G401 (cell line): ENCODE measurements around the gene DERA. TPM values are rescaled to one million over a fixed set of nuclear protein-coding genes. Genes with fewer than 3 reads are reported as not detected.
A peak's percentile ranks its signal among the peaks of the same experiment; 100 is the strongest.
"Not testable (repeated sequence)": the region's sequence is repeated elsewhere in the genome, so short reads cannot be mapped to it uniquely, and the experiment has no call there.

Experiments used
- DNase-seq: peaks from one replicate; pipeline ENCODE4 v3.0.0-alpha.2; 2015; ENCODE audit warnings: low spot score
- in situ Hi-C: cut with HindIII; loops from 2 replicates; pipeline ENCODE4 v1.10.0; 2016; ENCODE audit warnings: low sequenced_read_pairs, mixed read lengths
- total RNA-seq: library from RNA; depleted of rRNA; stranded (reverse); fragments of >200 nt; shearing (Covaris generic); gene quantifications from 2 replicates; pipeline ENCODE4 v1.2.3, GENCODE V29; 2014

Gene DERA
- total RNA-seq, 1 experiment from 2014 or later = 58.5 TPM

DNA sequence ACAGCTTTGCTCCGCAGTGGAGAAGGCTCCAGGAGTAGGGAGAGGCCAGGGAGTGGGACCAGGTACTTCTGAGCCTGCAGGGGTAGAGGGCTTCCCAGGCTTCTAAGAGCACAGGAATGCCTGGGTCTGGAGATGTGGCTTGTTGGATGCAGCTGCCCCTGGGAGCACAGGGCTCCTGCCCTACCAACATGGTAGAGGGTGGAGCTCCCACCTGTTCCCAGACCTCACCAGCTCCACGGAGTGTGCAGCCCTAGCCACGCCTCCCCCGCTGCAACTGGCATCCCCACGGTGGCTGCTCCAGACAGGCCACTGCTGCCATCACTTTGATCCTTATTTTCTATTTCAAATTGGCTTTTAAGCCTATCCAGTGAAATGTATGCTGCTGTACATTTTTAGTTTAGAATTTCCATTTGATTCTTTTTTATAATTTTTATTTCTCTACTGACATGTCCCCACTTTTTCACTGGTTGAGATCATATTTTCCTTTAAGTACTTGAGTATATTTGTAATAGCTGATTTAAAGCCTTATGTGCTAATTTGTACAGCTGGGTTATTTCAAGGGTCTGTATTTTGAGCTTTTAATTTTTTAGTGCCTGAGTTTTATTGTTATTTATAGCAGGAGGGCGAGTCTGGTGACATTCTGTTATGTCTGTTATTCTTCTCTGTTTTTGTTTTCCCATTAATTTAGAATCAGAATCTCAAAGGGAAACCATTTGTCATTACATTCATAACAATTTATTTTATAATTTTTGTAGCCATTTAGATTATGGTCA, 78.0 kb downstream of the DERA start:
- DNase-seq = no peak
- in situ Hi-C loops = no loop called here

DNA sequence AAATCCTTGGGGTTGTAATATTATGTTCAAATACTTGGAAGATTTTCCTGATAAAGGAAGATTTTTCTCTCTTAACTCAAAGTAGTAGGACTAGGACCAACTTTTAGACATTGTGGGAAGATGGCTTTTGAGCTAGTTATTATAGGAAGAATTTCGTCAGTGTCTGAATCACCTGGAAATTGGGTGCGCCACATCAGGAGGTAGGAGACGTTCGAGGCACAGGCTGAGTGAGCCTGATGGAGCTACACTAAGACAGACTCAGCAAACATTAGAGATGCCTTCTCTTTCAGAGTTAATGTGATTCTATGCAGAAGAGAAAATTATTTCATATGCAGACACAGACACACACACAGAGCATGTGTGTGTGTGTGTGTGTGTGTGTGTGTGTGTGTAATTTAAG, 84.7 kb downstream of the DERA start:
- in situ Hi-C loops = no loop called here
- no peak for DNase-seq

DNA sequence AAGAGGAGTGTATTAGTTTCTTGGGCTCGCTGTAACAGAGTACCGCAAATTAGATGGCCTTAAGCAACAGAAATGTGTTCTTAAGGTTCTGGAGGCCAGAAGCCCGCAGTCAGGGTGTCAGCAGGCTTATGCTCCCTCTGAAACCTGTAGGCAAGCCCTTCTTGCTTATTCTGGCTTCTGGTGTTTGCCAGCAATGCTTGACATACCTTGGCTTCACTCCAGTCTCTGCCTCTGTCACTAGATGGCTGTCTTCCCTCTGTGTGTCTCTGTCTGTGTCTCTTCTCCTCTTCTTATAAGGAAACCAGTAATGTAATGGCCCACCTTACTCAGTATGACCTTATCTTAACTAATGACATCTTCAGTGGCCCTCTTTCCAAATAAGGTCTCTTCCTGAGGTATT, 85.1 kb downstream of the DERA start:
- in situ Hi-C loops = no loop called here
- peak; percentile 60 for DNase-seq

DNA sequence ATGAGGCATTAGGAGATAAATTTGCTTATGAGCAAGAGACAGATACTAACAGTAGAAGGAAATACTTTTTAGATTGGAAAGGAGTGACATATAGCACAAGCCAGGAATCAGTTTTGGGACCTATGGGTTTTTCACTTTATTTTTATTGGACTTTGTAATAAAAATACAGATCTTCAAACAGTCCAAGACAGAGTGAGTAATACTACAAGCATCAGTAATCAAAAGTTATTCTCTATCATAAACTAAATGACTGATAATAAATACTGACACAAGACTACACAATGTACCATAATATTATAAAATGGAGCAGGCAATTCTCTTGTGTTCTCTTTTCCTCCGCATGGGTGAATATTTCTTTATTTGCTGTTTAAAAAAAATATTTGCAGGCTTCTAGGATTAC, 85.8 kb downstream of the DERA start:
- DNase-seq = no peak
- in situ Hi-C loops = no loop called here

DNA sequence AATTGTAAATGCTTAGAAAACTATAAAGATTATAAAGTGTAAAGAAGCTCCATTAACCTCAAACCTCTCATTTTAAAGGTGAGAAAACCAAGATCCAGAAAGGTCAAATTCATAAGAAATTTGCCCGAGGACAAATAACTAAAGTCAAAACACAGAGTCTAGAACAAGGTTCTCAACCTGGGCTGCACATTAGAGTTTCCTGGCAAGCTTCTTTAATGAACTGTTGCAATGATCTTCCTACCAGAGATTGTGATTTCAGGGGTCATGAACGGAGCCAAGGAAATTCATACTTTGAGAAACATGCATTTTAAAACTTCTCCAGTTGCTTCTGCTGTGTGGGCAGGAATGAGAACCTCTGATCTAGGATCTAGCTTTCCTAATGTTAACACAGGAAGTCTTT, 86.8 kb downstream of the DERA start:
- in situ Hi-C loops = no loop called here
- DNase-seq = no peak

DNA sequence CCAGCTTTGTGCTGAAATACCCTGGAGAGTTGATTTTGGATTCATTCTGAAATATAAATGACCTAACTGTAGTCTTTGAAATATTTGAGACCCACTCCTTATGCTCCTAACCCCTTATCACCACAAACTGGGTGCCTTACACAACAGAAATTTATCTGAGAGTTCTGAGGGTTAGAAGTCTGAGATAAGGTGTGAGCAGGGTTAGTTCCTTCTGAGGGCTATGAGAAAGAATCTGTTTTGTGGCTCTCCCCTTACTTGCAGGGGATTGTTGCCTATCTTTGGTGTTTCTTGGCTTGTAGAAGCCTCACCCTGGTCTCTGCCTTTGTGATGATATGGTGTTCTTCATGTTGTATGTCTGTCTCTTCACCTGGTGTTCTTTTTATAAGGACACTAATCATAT, 91.7 kb downstream of the DERA start:
- DNase-seq = no peak
- in situ Hi-C loops = no loop called here

DNA sequence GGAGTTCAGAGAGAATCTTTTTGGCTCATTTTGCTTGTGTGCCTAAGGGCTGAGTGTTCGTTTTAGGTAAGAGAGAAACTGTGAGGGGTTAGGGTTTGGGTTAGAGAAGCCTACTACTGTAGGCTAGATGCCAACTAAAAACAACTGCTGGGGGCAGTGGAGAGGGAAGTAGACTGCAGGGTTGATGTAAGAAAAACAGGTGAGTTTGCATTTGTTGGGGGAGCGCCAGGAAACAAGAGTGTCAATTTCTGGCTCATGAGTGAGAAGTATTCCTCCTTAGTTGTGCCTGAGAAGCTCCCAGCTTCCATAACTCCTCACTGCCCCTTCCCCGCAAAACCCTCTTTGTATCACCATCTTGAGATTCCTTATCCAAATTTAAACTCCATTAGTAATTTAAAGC, 92.3 kb downstream of the DERA start:
- DNase-seq = no peak
- in situ Hi-C loops = no loop called here

DNA sequence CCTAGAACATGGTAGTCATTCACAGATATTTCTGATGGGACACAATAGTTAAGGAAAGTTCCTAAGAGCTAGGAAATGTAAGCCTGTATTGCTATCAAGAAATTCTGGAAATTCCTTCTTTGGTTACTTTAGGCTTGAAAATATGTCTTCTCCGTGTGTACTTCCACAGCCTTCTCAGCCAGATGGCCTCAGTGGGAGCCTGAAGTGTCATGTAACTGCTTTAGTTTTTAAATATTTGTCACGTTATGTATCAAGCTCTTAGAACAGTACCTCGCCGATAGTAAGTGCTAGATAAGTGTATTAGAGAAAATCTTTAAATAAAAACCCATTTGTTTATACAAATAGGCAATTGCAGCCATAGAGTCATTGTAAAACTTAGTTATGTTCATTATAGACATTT, 95.6 kb downstream of the DERA start:
- in situ Hi-C loops = no loop called here
- DNase-seq = no peak

DNA sequence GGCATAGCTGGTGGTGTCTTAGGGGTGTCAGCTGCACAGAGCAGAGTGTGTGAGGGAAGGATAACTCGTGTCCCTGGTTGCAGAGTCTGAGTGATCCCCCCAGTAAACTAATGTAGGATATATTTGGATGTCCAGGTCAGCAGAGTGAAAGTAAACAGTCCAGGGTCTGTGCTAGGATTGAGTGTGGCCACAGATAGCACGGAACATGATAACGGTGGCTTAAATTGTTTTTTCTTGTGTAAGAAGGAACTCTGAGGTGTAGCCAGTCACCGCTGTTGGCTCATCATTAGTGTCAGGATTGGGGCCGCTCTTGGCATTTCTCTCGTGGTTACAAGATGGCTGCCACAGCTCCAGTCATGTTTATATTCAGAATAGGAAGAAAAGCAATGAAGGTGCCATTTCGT, 97.3 kb downstream of the DERA start:
- no peak for DNase-seq
- in situ Hi-C loops = no loop called here

DNA sequence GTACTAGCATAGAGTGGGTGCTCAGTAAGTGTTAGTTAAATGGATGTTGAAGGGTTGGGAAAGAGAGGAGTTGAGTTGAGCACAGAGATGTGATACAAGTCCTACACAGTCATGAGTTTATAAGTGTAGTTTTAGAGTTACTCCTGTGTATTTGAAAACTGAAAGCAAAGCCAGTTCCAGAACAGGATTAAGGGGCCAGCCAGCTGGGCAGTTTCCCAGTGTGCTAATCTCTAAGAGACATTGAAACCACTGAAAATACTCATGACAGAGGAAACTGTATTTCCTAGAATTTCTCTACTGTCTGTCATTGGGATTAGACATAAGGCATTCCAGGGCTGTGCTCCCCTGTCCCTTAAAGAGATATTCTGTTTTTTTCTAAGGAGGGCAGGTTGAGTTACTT, 101.0 kb downstream of the DERA start:
- peak; percentile 16 for DNase-seq
- in situ Hi-C loops = no loop called here

DNA sequence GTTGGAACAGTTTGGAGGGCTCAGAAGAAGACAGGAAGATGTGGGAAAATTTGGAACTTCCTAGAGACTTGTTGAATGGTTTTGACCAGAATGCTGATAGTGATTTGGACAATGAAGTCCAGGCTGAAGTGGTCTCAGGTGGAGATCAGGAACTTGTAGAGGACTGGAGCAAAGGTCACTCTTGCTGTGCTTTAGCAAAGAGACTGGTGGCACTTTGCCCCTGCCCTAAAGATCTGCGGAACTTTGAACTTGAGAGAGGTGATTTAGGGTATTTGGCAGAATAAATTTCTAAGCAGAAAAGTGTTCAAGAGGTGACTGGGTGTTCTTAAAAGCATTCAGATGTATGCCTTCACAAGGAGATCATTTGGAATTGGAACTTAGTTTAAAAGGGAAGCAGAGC, 102.6 kb downstream of the DERA start:
- in situ Hi-C loops, DNase-seq: not testable (repeated sequence)

DNA sequence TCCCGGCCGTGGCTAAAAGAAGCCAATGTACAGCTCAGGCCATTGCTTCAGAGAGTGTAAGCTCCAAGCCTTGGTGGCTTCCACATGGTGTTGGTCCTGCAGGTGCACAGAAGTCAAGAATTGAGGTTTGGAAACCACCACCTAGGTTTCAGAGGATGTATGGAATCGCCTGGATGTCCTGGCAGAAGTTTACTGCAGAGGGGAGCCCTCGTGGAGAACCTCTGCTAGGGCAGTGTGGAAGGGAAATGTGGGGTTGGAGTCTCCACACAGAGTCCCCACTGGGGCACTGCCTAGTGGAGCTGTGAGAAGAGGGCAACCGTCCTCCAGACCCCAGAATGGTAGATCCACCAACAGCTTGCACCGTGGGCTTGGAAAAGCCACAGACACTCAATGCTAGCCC, 103.3 kb downstream of the DERA start:
- in situ Hi-C loops = not testable (repeated sequence)

DNA sequence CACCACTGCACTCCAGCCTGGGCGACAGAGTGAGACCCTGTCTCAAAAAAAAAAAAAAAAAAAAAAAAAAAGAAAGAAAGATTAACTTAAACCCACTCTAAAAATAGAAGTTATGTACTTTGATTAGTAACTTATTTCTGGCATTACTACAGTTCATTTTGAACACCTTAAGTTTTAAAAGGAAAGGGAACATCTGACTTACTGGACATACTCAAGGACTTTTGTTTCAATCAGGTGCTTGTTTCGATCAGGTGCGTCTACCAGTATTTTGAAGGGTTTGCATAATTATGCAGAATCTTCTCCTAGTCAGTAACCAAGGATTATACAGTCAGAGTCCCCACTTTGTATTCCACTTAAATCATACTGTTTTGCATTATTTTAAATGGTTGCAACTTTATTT, 105.6 kb downstream of the DERA start:
- DNase-seq = no peak
- in situ Hi-C loops = no loop called here

More for the DNA sequence above, 103.3 kb downstream of the DERA start:
- not testable (repeated sequence) for DNase-seq

DNA sequence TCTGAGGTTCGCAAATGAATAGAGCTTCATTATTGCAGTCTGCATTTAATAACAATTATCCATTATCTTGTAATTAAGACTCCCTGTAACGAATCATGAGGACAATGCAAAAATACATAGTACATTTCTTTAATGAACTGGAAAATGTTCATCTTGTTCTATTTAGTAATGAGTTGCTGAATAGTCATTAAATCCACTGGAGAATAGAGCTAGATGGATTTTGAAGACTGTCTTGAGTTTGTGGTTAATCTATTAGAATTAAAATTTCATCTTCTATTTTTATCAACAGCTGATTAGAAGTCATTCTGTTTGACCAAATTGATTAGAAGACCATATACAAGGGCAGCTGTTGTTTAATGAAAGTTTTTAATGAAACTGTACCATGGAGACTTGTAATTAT, 107.2 kb downstream of the DERA start:
- no peak for DNase-seq
- in situ Hi-C loops = no loop called here

DNA sequence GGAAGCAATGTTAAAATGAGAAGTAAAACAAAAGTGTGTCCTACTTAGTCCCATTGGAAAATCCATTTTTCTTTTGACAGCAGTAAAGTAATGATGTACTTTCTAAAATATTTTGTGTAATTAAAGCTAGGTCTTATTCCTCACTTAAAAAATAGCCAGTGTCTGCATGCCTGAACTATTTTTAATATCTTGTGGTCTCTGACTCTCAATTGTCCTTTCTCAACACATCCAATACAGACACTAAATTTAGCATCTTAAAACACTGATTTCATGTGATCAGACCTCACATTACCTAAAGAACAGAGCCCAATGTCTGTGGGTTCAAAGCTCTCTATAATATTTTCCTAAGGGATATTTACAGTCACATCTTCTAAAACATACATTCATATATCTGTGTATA, 108.0 kb downstream of the DERA start:
- no peak for DNase-seq
- in situ Hi-C loops = no loop called here

DNA sequence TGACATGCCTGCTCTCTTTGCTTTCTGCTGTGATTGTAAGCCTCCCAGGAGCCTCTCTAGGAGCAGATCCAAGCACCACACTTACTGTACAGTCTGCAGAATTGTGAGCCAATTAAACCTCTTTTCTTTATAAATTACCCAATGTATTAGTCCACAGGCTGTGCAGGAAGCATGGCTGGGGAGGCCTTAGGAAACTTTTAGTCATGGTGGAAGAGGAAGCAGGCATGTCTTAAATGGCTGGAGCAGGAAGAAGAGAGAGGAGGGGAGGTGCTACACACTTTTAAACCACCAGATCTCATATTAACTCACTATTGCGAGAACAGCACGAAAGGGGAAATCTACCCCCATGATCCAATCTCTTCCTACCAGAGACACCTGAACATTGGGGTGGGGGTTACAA, 108.9 kb downstream of the DERA start:
- in situ Hi-C loops = no loop called here
- no peak for DNase-seq

DNA sequence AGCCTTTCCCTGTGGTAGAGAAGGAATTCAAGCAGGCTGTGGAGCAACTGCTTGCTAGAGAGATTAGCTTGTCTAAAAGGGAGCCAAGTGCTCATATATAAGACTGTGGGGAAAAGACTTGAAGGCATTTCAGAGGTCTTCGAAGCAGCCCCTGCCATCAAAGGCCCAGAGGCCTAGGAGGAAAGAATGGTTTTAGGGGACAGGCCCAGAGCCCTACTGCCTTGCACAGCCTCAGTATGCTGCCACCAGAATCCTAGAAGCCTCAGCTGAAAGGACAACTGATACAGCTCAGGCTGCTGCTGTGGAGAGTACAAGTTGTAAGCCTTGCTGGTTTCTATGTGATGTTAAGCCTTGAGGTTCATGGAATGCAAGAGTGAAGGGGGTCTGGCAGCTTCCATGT, 109.9 kb downstream of the DERA start:
- no peak for DNase-seq
- in situ Hi-C loops = no loop called here

DNA sequence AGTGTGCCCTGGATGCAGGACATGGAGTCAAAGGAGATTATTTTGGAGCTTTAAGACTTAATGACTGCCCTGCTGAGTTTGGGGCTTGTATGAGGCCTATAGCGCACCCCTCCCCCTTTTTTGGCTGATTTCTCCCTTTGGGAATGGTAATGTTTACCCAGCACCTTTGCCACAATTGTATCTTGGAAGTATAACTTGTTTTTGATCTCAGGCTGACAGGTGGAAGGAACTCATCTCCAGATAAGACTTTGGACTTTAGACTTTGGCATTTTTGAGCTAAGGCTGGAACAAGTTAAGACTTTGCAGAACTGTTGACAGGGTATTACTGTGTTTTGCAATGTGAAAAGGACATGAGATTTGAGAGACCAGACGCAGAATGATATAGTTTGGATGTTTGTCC, 110.5 kb downstream of the DERA start:
- no peak for DNase-seq
- in situ Hi-C loops = no loop called here

DNA sequence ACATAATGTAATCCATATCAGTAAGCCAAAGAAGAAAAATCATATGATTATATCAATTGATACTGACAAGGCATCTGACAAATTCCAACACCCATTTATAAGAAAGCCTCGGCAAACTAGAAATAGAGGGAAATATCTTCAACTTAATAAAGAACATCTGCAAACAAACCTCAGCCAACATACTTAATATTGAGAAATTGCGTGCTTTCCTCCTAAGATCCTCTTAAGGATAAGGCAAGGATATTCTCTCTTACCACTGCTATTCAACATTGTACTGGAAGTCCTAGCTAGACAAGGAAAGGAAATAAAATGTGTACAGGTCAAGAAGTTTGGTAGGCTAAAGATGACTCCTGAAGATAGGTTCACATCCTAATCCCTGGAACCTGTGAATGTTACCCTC, 115.9 kb downstream of the DERA start:
- DNase-seq = no peak
- in situ Hi-C loops = no loop called here

DNA sequence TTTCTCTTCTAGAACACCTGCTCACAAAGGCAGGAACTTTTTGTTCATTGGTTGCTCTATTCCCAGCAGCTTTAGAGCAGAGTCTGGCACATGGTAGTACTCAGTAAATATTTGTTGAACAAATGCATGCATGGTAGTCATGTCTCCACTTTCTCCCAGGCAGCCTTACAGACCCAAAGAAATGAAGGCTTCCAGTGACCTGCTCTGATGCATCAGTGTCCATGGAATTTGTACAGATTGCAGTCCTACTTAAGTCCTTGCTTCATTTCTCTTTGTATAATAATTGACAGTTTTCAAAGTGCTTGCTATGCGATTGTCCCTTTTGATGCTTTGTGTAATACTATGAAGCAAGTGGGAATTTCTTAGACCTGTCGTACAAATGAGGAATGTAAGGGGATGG, 119.6 kb downstream of the DERA start:
- in situ Hi-C loops = no loop called here

DNA sequence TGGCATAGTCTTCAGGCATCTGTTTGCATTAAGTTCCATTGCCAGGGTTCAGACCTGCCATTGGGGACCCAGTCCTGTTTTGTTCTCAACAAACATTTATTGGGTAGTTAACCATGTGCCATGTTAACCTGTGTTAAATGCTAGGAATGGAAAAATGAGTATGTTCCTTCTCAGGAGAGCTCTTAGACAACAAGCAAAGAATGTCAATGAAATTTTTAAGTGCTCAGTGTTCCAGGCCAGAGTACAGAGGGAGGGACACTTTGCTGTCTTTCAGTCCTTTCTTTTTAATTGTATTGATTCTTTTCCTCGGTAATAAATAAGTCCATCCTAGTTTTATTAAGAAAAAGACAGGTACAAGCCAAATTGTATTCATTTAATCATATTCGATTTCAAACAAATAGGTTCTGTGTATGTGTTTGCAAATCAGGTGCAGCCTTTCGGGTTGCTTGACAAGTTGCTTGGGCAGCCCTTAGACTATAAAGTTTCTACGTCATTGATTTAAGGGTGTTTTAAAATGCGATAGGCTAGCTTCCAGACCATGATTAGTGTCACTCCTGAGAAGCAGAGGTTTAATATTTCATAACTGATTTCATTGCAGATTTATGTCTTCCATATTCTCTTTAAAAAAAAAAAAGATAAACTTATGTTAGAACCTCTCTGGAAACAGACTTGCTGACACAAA, 123.1 kb downstream of the DERA start:
- in situ Hi-C loops = no loop called here
- DNase-seq = no peak

More for the DNA sequence above, 119.6 kb downstream of the DERA start:
- DNase-seq = no peak
